AG04449 (cell line): Measurements from ENCODE around the gene LMNA.
A peak's percentile ranks its signal among the peaks of the same experiment; 100 is the strongest.

Source experiments
- CTCF ChIA-PET: fragments of 350-600 bp; formaldehyde crosslinking; extraction: SDS; loops from one replicate; lab custom pipeline; 2021; ENCODE audit warnings: antibody characterized with exemption; lab: Yijun Ruan, JAX
- POLR2A ChIA-PET: fragments of 400-600, 350-600 bp; formaldehyde crosslinking; extraction: SDS; loops from one replicate; lab custom pipeline; 2020; ENCODE audit warnings: antibody characterized with exemption, inconsistent platforms; lab: Yijun Ruan, JAX
- DNase-seq: peaks from one replicate; pipeline ENCODE4 v3.0.0-alpha.2; 2010; ENCODE audit warnings: low read depth, low spot score
- H3K4me3 ChIP-seq: 2 replicates; pipeline ENCODE4 v1.5.1; 2011; ENCODE audit warnings: low read depth, mild to moderate bottlenecking, control low read depth, low read length
- CTCF ChIP-seq: IDR thresholded peaks from one replicate; pipeline ENCODE4 v1.5.1; 2011; ENCODE audit warnings: mild to moderate bottlenecking, moderate library complexity, low read length, control low read depth, inconsistent platforms; ENCODE audit not compliant: insufficient read depth; ENCODE audit errors: missing control alignments

LMNA gene

GRCh38 chr1:156080241-156080862, 34.2 kb upstream of the LMNA start:
- TF ChIP-seq CTCF, result no peak
- H3K4me3 ChIP-seq, result peak overlapping the region; percentile 80
- no peak for DNase-seq
- CTCF ChIA-PET, result interaction anchor here (1.4 to 3.4 kb wide), 2 partner anchors 13 to 16 kb away, joined by 6 to 17 read pairs; no protein-coding TSS in a partner anchor
- POLR2A ChIA-PET, result interaction anchor here (0.6 kb wide), 1 partner anchor 17 kb away, joined by 3 read pairs; no protein-coding TSS in a partner anchor

- no peak for DNase-seq
- no peak for TF ChIP-seq CTCF
- peak overlapping the region; percentile 80 for H3K4me3 ChIP-seq
- POLR2A ChIA-PET, result no interaction called here
- CTCF ChIA-PET, result interaction anchor here (1.4 to 29.5 kb wide), 4 partner anchors 14 to 53 kb away, joined by 6 to 1837 read pairs (median 40); partner anchors contain the start of genes LMNA and SEMA4A
These were observed 33.7 kb upstream of the LMNA start for GRCh38 chr1:156080863-156081179.

GRCh38 chr1:156081180-156081916, 33.2 kb upstream of the LMNA start:
- ChIA-PET POLR2A (no interaction called here), CTCF (interaction anchor here (8.1 to 29.5 kb wide), 2 partner anchors 15 to 52 kb away, joined by 63 to 1837 read pairs; partner anchors contain the start of genes LMNA and SEMA4A)
- TF ChIP-seq CTCF, result no peak
- peak overlapping the region; percentile 80 for H3K4me3 ChIP-seq
- no peak for DNase-seq

- peak overlapping the region; percentile 80 for H3K4me3 ChIP-seq
- DNase-seq, result no peak
- CTCF ChIA-PET, result interaction anchor here (0.7 to 29.5 kb wide), 5 partner anchors 11 to 143 kb away, joined by 3 to 1837 read pairs (median 7); partner anchors contain the start of genes LMNA and SEMA4A
- POLR2A ChIA-PET, result interaction anchor here (0.9 kb wide), 1 partner anchor 21 kb away, joined by 3 read pairs; no protein-coding TSS in a partner anchor
- TF ChIP-seq CTCF, result no peak
These were observed 32.6 kb upstream of the LMNA start for GRCh38 chr1:156081917-156082308.

GRCh38 chr1:156082309-156083091, 32.0 kb upstream of the LMNA start, which contains the start of gene MEX3A:
TSS of gene MEX3A (minus strand) at chr1:156082465. CDS start at chr1:156081998, 467 bp downstream.
- no peak for TF ChIP-seq CTCF
- no peak for DNase-seq
- ChIA-PET CTCF (interaction anchor here (0.7 to 29.5 kb wide), 8 partner anchors 9 to 144 kb away, joined by 3 to 1837 read pairs (median 4); partner anchors contain the start of genes LMNA and SEMA4A), POLR2A (interaction anchor here (0.6 to 0.9 kb wide), 2 partner anchors 20 to 25 kb away, joined by 3 read pairs; no protein-coding TSS in a partner anchor)
- H3K4me3 ChIP-seq, result peak within 1 kb of the TSS; percentile 80
